Measurements from ENCODE around the gene CHN2. TPM values are rescaled to one million over a fixed set of nuclear protein-coding genes. Genes with fewer than 3 reads are reported as not detected.
A peak's percentile ranks its signal among the peaks of the same experiment; 100 is the strongest.
"Not testable (repeated sequence)": the region's sequence is repeated elsewhere in the genome, so short reads cannot be mapped to it uniquely, and the experiment has no call there.

The CHN2 gene
- total RNA-seq, 1 donor from 2014 or later, result 1.6 TPM

DNA sequence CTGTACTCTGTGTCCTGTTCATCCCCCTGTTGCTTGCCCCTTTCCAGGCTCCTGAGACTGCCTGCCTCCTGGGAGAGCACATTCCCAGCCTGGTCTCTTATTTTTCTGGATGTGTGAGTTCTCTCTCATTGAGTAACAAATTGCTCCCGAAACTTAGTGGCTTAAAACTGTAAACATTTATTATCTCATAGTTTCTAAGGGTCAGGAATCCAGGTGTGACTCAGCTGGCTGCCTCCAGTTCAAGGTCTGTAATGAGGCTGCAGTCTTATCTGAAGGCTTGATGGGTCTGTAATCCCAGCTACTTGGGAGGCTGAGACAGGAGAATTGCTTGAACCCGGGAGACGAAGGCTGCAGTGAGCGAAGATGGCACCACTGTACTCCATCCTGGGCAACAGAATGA, 315.5 kb downstream of the CHN2 start:
- ATAC-seq, result no peak

DNA sequence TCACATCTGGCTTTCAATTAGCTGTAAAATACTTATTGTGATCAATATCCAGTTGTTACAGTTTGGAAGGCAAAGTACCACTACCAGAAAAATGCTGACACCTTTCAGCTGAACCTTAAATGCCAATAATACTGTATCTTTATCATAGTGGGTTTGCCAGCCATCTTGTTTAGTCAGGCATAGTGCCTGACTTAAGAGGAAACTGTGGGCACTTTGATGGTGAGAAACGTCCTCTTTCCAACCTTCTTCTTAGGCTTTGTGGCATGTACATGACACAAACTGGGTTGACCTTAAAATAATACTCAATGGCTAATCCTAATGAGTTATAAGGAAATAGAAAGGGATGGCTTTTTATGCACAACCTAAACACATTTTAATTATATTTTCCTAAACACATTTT, 316.8 kb downstream of the CHN2 start:
- ATAC-seq, result no peak

DNA sequence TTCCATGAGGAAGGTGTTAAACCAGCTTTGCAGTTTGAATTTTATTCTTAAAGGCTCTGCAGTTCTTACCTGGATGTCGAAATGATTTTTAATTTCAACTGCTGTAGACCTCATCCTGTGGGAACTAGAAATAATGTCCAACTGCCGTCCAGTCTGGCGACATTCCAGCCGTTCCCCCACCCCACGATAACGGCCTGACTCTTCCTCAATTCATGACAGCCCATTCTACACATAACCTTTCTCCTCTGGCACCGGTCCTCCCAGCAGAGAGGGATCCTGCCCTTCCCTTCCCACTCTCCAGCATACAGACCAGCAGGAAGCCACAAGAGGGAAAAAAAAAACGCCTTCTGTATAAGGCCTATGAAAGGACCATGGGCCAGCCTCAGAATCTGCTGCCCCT, 317.3 kb downstream of the CHN2 start:
- no peak for ATAC-seq

DNA sequence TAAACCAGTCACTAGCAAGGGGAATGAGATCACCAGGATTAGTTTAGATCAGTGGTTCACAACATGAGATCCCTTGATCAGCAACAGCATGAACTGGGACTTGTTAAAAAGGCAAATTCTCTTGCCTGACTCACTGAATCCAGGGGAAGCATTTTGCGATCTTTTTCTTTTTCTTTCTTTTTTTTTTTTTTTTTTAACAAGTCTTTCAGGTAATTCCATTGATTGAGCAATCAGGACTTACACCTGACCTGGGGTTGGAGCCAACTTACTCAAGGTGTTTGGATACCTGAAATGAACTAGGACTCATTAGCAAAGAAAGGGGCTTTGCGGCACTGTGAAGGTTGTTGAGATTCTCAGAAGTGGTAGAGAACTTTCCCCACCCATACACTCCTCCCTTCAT, 321.9 kb downstream of the CHN2 start:
- ATAC-seq, result peak; percentile 33

DNA sequence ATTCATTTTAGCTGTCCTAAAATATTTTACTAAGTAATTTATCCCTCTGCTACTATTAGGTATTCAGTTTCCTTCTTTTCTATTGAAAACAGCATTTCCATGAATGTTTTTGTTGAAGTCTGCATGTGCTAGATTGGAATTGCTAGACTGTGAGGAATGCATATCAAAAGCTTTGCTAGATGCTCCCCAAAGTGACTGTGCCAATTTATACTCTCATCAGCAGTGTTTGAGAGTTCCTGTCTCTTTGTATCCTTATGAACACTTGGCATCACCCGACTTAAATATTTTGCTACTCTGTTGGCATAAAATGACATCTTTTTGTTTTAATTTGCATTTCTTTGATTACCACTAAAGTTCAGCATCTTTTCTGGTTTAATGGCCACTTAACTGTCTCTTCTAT, 324.0 kb downstream of the CHN2 start:
- ATAC-seq, result no peak

DNA sequence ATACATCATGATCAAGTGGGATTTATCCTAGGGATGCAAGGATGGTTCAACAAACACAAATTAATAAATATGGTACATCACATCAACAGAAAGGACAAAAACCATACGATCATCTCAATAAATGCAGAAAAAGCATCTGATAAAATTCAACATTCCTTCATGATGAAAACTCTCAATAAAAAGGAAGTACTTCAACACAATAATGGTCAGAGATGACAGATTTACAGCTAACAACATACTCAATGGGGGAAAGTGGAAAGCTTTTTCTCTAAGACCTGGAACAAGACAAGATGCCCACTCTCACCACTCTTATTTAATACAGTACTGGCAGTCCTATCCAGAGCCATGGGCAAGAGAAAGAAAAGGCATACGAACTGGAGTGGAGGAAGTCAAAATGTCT, 329.2 kb downstream of the CHN2 start:
- ATAC-seq, result no peak

GRCh38 chr7:29527505-29528108, 333.0 kb downstream of the CHN2 start:
- no peak for ATAC-seq

- not testable (repeated sequence) for ATAC-seq
Observed at GRCh38 chr7:29528526-29528925, 334.0 kb downstream of the CHN2 start.

Other genes with a start within 250 kb of the CHN2 start
- gene TRIL, start 236.4 kb upstream of the CHN2 start, total RNA-seq, result 2.9 TPM
- 5.0 TPM for gene CPVL, start 48.2 kb upstream of the CHN2 start, total RNA-seq